PC-3 (cell line): ENCODE data around the gene HGS.

Experiments used
- EZH2 ChIP-seq: fragments of 300-600 bp; sonication (generic); IDR thresholded peaks from one replicate; pipeline ENCODE4 v1.6.1; 2017; ENCODE audit warnings: antibody characterized with exemption, mild to moderate bottlenecking, low read length; ENCODE audit not compliant: unreplicated experiment
- TF ChIP-seq, protein P1 (sequence below): fragments of 300-600 bp; sonication (generic); conservative IDR thresholded peaks from 2 replicates; pipeline ENCODE4 v1.5.1; 2017; ENCODE audit warnings: antibody characterized with exemption, low read depth, mild to moderate bottlenecking, low read length

DNA sequence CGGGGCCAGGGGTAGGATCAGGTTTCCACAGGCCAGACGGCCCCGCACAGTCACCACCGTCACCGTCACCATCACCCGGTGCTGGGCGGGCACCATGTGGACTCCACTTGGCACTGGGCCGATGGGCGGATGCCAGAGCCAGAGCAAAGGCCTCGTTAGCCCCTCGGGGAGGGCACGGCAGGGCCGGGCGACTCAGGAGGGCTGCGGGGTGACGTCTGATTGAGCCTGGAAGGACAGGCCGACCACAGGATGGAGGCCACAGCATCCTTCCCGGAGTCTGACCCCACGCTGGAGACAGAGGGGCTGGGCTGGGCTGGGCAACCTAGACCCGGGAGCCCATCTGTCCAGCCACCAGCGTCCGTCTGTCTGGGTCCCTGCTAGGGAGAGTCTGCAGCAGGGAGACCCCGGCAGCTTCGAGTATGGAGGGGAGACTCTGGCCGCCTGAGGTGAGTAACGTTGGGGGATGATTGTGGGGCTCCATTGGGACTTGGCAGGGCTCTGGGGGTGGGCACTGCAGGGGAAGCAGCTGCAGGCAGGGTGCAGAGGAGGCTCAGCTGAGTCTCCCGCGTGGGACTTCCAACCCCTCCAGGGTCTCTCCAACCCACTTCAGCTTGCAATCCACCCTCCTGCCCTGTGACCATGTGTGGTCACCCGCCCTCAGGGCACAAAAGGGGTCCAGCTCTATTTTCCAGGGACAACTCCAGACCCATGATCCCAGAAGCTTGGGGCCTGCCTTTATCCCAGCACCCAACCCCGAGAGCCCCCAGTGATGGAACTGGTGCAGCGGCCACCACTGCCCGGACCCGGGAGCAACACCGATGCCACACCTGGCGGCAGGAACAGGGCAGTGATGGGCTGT is 50.8 kb downstream of the HGS start:
- TF ChIP-seq, protein P1, sequence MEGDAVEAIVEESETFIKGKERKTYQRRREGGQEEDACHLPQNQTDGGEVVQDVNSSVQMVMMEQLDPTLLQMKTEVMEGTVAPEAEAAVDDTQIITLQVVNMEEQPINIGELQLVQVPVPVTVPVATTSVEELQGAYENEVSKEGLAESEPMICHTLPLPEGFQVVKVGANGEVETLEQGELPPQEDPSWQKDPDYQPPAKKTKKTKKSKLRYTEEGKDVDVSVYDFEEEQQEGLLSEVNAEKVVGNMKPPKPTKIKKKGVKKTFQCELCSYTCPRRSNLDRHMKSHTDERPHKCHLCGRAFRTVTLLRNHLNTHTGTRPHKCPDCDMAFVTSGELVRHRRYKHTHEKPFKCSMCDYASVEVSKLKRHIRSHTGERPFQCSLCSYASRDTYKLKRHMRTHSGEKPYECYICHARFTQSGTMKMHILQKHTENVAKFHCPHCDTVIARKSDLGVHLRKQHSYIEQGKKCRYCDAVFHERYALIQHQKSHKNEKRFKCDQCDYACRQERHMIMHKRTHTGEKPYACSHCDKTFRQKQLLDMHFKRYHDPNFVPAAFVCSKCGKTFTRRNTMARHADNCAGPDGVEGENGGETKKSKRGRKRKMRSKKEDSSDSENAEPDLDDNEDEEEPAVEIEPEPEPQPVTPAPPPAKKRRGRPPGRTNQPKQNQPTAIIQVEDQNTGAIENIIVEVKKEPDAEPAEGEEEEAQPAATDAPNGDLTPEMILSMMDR = no peak
- no peak for TF ChIP-seq EZH2
